Stimulated activated CD4-positive, alpha-beta T cell treated with anti-CD3 and anti-CD28 coated beads, Interleukin-4, amount 100 ng/mL, for 48 hours (primary cell): Measurements from ENCODE around the gene KBTBD12.

Source experiments
- DNase-seq, 2 donors: peaks; one replicate each; pipeline ENCODE4 v3.0.0-alpha.2; 2020; ENCODE audit warnings: low read depth in 2 of 2

KBTBD12 gene

DNA sequence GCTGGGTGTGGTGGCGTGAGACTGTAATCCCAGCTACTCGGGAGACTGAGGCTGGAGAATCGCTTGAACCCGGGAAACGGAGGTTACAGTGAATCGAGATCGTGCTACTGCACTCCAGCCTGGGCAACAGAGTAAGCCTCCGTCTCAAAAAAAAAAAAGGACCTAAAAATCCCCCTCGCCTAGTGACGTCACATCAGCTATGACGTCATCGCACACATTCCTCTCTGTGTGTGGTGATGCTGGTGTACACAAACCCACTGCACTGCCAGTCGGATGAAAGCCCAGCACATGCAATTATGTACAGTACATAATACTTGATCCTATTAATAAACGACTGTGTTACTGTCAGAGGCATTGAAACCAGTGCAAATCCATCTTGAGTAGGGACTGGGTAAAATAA lies 97.0 kb downstream of the KBTBD12 start:
- DNase-seq, result no peak

DNA sequence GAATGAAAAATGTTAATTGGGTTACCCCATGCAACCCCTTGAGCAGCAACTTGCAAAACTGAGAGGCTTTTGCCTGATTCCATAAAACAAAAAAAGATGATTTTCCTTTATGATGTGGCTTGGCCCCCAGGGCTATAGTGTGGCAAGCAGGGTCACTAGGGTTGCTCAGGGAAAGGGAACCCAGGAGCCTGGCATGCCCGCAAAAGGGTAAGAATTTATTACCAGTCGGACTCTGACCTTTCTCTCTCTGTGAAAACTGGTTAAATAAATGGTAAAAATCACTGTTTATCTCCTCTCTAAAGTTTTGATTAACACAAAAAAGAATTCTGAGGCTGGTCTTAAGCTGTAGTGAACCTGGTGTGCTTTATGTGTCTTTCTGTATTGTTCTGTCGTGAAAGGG lies 99.5 kb downstream of the KBTBD12 start:
- no peak for DNase-seq

DNA sequence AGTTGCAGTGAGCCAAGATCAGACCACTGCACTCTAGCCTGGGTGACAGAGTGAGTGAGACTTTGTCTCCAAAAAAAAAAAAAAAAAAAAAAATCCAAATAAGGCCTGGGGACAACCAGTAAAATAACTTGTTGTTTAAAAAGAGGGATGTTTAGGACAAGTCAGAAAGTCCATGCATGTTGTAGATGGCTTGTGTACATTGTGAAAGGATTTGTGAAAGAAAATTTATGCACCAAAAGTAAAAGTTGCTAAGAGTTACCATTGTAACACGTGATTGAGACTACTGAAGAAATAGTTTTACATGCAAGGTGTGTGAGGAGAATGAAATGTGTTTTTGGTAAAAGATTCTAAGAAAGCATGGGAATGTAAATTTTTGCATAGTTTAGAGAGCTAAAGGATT lies 101.5 kb downstream of the KBTBD12 start:
- no peak for DNase-seq

DNA sequence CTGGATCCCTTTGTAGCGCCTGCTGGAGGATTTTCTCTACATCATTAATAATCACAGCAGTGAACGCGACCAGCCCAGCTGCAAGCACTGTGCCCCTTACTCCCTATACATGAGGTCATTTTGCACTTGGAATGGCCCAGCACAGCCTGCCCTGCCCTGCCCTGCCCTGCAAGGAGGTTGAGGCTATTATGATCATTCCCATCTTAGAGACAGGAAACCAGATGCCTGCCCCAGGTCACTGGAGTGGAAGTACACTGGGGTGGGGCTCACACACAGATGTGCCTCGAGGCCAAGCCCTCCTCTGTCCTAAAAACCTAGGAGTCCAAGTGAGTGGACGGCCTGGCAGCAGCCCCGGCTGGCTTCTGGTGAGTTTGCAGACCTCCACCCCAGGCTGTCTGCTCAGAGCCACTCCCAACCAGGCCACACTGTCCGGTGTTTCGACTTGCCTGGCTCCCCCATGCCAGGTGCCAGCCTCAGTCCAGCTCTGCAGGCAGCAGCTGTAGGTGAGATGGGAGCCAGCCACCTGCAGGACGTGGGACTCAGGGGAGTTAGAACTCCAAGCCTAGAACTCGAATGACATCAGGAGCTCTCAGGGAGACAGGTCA lies 106.8 kb downstream of the KBTBD12 start:
- no peak for DNase-seq

DNA sequence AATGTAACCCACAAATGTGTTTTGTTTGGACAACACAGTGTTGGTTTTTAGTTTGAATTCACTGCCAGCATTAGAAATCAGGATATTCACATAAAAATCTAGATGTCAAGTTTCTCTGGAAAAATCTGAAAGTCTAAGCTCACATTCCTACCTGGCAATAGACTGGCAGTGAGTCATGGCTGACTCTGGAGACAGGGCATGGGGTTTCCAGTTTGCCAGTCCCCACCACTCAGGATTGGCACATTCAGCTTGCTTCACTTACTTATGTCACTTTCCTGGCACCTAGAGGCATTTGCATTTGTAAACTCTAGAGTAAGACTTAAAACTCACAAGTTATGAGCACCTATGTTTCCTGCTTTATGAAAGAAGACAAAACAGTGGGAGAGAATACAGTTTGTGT lies 118.1 kb downstream of the KBTBD12 start:
- DNase-seq, result no peak

DNA sequence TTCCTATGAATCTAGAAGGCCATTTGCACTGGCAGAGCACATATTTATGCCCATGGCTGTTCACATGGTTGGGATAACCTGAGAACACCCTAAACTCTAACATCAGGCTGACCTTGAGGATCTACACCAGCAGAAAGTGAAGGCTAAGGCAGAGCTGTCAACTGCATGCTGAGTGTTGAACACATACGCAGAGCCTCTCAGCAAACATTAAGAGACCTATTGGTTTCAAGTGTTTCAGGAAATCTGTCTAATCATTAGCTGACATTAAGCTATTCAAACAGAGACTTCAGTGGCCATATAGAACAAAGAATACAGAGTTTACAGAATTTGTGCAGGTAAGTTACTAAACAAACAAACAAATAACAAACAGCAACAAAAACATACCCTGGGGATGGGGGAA lies 121.1 kb downstream of the KBTBD12 start:
- DNase-seq, result no peak
